ENCODE measurements around the gene GRIFIN.

Gene GRIFIN

DNA sequence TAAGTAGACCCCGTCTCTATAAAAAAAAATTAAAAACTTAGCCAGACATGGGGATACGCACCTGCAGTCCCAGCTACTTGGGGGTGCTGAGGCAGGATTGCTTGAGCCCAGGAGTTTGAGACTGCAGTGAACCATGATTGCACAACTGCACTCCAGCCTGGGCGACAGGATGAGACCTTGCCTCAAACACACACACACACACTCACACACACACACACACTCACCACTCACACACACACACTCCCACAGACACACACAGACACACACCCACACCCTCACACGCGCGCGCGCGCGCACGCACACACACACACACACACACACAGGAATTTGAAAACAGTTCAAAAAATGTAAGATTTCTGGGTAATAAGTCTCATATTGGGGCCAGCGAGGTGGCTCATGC is 8.7 kb upstream of the GRIFIN start:
- Histone ChIP-seq H3K27ac (no peak overlapping the region), H3K4me3 (no peak overlapping the region)

DNA sequence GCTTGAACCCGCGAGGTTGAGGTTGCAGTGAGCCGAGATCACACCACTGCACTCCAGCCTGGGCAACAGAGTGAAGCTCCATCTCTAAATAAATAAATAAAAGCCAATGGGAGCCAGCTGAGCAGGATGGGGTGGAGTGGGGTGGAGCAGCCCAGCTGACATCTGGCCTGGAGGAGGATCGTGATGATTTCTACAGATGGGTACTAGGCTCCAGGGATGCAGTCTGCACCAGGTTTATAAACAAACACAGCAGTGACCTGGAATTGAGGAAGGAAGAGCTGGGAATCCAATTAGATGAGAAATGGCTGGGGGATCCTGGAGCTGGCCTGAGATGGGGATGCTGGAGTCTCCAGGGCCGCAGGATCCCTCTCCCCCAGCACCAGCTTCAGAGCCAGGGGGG is 7.3 kb upstream of the GRIFIN start:
- no peak overlapping the region for H3K4me3 ChIP-seq
- H3K27ac ChIP-seq, result no peak overlapping the region

DNA sequence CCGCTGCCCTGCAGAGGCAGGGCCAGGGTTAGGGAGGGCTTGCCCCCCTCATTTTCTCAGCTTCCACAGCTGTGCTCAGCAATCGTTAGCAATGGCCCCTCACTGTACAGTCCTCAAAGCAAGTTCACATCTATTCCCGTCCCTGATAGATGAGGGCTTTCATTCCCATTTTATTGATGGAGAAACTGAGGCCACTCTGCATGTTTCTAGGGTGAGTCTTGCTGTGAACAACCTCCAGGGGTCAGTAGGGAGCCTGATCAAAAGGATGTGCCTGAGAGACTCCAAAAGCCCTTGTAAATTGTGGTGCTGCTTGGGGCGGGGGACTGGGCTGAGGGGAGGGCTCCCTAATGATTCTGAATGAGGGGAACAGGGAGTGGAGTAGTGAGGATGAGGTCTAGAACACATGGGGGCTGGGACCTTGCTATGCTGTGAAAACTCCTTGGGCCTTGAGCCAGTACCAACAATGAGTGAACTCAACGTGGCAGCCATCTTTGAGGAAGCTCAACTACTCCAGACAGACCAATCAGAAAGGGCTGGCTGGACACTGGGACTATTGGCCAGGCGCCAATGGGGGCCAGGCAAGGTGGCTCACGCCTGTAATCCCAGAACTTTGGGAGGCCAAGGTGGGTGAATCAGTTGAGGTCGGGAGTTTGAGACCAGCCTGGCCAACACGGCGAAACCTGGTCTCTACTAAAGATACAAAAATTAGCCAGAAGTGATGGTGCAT is 6.7 kb upstream of the GRIFIN start:
- Histone ChIP-seq H3K27ac (no peak overlapping the region), H3K4me3 (no peak overlapping the region)

DNA sequence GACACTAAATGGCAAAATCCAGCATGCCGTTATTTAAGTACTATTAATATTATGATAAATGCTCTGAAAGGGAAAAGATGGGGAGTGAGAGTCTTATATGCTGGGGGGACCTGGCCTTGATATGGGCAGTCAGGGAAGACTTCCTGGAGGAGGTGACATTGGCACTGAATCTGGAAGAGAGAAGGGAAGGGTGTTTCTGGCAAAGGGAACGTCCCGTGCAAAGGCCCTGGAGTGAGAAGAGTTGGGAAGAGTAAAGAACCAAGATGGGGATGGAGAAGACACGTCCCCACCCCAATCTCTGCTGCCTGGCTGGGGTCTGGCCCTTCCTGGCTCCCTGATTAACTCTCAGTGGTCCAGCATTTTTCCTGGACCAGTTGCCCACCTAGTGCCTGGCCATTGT is 5.0 kb upstream of the GRIFIN start:
- Histone ChIP-seq H3K4me3 (no peak overlapping the region), H3K27ac (no peak overlapping the region)

DNA sequence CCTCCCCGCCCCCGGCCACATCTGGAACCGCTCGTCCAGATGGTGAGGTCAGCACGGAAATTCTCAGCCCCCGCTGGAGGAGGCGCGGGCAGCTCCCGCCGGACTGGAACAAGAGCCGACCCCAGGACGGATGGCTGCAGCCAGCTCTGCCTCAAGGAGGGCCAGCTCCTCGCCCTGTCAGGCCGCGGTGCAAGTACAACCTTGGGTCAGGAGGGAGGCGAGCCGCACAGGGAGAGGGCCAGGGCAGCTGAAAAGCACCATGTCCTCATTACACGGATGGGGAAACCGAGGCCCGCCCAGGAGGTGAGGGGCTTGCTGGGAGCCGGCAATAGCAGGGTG is 3.8 kb upstream of the GRIFIN start:
- Histone ChIP-seq H3K4me3 (no peak overlapping the region), H3K27ac (no peak overlapping the region)

DNA sequence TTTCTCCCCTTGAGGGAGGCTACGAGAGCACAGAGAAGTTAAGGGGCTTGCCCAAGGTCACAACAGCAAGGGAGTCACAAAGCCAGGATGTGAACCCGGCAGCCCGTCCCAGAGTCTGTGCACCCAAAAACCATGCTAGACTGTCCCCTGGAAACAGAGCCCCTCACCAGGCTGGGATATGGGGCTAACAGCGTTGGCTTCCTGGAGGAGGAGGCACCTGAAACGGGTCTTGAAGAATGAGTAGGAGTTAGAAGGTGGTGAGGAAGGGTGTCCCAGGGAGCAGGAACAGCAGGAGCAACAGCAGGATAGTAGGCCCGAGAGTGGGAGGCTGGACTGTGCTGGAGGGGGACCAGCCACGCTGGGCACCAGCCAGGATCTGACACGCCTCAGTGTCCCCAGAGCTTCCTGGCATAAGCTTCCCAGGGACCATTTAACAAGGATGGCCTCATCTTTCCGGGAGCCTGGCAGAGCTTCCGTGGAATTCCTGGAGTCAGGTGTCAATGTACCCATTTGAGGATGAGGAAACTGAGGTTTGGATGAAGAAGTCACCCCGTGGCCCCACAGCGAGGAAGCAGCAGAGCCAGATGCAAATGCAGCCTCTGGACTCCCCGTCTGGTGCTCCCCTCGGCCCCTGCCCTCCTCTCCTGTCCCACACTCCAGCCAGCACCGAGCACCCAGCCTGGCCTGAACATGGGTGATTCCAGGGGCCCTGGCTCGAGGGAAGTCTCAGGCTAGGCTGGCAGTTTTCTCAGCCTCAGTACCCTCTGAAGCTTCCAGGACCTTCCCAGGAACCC is 3.3 kb upstream of the GRIFIN start:
- Histone ChIP-seq H3K4me3 (no peak overlapping the region), H3K27ac (peak overlapping the region in 1 of 21 experiments; percentile 17)

DNA sequence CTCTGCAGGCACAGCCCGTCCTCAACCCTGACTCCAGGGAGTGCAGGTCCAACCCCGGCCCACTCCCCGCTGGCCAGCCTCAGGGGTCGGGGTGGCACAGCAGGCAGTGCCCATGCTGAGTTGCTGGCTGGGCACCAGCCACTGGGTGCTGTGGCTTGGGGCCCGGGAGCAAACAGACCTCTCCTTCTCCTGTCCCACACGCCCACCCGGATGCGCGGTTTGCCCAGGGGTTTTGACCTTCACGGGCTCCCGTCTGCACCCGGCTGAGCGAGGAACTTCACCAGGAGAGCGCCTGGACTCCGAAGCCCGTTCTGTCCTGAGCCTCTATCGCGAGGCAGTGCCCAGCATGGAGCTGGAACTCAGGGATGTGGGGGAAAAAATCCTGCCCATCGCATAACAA is 2.6 kb upstream of the GRIFIN start:
- no peak overlapping the region for H3K4me3 ChIP-seq
- peak overlapping the region in 3 of 21 experiments; percentile 5 to 17 (median 10) for H3K27ac ChIP-seq

DNA sequence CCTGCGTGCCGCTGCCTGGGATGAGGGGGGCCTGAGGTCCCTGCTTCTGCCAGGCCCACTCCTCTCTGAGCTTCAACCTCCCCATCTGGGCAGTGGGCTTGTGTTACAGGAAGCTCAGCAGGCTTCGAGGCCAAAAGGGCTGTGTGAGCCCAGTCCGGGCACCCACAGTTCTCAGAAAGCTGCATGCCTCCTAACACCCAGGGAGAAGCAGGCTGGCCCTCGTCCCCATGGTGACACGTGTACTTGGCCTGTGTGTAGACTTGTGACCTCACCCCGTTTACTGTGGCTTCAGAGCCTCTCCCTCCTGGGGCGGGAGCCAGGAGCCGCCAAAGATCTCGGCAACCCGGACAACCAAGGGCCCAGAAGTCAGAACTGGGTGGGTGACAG is 2.2 kb upstream of the GRIFIN start:
- Histone ChIP-seq H3K4me3 (no peak overlapping the region), H3K27ac (peak overlapping the region in 6 of 21 experiments; percentile 3 to 17 (median 8))

DNA sequence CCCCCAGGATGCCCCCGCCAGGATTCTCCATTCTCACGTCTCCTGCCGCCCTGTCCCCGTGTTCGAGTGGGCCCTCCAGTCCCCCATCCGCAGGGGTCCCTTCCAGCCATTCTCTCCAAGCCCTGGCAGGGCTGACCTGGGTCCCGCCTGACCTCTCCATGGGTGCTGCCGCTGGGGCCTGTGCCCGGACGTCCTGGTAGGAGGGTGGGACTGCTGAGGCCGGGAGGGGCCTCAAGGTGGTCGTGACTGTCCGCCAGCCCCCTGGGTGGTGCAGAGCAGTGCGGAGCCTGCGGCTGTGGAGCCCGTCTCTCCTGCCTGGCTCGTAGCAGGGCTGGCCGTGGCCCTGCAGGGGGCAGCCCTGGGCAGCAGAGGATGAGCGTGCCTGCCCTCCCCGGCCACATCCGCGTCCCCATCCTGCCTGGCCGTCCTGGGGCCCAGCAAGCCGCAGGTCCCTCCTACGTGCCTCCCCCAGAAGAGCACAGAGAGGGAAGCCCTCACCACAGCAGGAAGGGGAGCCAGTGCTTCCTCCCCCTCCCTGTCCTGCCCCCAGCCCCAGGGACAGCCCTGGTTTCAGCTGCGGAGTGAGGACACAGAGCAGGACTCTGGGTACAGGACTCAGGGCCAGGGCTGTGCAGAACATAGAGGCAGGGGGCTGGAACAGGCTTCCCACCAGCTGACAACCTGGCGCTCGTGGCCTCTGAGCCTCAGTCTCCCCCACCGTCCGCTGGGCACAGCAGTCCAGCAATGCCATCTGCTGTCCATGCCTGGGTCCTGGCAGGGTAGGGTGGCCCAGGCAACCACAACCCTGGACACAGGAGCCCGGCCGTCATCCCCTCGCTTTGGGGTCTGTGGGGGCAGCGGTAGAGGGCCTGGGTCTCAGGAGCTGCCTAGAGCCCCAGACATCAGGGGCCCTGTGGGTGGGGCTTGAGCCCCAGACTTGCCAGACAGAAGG is 1.5 kb upstream of the GRIFIN start:
- peak overlapping the region in 4 of 21 experiments; percentile 3 to 11 (median 4) for H3K27ac ChIP-seq

DNA sequence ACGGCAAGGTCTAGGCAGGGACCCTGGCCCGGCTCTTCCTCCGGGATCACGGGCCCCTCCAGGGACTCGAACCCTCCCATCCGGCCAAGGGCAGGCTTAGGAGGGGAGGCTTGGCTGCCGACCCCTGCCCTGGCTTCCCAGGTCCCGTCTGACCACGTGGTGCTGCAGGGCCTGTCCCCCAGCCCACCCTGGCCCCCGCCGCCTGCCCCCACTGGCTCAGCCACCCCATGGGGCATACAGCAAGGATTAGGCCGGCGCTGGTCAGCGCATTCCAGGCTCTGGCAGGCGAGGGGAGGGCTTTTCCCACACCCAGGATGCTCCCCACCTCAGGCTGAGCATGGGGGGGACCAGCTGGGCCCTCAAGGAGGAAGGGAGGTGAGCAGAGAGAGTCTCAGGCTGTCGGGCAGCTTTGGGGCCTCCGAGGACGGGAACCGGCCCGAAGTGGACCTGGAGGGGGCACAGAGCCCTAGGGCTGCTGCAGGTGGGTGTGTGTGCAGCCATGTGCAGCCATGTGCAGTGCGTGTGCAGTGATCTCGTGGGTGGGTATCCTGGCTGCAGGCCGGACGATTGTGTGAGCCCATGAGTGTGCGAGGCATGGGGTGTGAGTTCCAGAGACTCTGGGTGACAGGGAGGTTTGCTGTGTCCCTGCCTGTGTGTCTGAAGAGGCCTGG is 713 bp upstream of the GRIFIN start:
- H3K4me3 ChIP-seq, result no peak overlapping the region

More for the DNA sequence above, 1.5 kb upstream of the GRIFIN start:
- H3K4me3 ChIP-seq, result no peak overlapping the region

DNA sequence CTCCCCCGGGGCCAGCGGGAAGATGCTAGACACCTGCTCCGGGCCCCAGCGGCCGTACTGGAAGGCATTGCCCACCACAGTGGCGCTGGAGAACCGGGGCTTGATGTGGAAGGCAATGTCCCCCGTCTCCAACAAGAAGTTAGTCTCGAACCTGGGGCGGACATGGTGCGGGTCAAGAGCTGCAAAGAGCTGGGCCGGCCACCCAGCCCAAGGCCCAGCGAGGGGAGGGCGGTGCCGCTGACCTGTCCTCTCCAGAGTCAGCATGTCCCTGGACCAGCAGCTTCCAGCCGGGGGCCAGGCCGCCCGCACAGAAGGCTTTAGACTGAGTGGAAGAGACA is 551 bp downstream of the GRIFIN start:
- Histone ChIP-seq H3K4me3 (no peak overlapping the region), H3K27ac (no peak overlapping the region)

More for the DNA sequence above, 713 bp upstream of the GRIFIN start:
- no peak overlapping the region for H3K27ac ChIP-seq

DNA sequence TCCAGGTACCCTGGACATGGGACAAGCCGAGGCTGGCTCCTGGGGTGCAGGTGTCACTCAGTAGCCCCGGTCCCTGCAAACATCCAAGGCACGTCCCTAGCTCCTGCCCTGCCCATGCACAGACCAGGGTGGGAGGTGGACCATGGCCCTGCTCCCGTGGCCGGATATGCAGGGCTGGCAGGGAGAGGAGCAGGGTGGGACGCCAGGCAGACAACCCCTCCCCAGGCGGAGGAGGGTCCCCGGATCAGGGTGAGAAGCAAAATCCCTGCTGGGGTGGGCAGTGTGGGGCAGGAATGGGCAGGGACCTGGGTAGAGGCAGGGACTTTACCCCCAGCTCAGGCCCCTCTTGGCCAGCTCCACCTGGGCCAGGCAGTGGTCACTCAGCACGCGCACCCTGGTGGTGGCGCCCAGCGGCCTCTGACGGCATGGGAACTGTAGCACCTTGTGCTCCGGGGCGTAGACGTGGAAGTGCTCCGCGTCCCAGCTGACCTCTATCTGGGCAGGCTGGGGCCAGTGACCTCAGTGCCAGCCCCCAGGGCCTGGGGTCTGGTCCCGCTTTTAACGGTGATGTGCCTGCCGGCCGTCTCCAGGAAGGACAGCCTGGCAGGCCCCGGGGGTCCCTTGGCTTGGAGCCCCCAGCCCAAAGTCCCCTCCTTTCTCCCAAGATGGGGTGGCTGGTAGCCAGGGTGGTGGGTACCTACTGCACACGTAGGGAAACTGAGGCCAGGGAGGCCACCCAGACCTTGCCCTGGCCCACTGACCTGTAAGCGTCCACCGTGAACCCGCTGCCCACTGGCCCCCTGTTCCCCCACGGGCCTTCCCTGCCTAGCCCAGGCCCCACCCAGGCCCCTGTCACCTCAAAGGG is 1.2 kb downstream of the GRIFIN start:
- H3K4me3 ChIP-seq, result no peak overlapping the region
- no peak overlapping the region for H3K27ac ChIP-seq

DNA sequence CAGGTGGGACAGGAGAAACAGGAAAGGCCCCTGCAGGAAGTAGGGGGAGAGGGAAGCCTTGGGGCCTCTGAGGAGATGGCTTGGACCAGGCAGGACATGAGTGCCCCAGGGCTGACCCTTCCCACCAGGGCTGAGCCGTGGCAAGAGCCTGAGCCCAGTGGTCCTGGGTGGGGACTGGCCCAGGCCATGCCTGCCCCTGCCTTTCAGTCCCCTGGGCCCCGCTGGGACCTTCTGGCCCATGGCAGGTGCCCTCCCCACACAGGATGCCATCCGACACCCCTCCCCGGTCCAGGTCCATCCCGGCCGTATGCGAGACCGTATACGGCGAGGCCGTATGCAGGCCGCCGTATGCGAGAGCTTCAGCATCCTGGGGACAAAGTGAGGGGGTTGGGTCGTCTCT is 2.0 kb downstream of the GRIFIN start:
- Histone ChIP-seq H3K27ac (no peak overlapping the region), H3K4me3 (no peak overlapping the region)

DNA sequence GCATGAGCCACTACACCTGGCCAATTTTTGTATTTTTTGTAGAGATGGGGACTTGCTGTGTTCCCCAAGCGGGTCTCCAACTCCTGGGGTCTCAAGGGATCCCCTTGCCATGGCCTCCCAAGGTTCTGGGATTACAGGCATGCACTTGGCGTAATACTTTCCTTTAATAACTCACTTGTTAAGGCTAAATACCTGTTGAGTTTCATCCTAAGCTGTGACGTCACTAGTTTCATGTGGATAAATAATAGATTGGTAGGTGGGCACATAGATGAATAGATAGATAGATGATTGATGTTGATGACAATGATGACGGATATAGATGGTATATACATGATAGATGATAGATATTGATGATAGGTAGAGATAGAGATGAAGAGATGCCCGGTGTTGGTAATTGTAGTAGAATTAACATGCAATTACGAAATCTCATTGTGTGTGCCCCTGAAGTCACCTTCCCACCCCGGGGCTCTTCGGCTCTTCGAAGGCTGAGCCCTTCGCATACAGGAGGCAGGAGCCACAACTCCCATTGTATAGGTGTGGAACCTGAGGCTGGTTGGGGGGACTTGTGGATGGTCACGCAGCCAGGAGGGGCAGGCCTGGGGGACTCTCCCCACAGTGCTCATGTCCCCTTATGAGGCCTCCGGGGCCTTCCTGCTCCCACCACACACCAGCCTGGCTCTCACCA is 2.6 kb downstream of the GRIFIN start:
- Histone ChIP-seq H3K4me3 (no peak overlapping the region), H3K27ac (no peak overlapping the region)

DNA sequence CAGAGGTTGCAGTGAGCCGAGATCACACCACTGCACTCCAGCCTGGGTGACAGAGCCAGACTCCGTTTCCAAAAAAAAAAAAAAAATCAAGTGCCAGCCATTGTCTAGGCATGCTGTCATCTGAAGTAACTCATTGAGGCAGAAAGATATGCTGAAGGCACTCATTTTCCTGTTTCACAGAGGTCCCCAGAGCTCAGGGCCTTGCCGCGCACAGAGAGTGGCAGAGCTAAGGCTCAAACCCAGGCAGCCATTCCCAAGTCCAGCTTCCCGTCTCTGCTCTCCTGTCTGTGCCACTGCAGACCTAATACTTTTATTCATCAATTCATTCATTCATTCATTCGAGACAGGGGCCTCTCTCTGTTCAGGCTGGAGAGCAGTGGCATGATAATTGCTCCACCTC is 3.5 kb downstream of the GRIFIN start:
- Histone ChIP-seq H3K4me3 (no peak overlapping the region), H3K27ac (no peak overlapping the region)

DNA sequence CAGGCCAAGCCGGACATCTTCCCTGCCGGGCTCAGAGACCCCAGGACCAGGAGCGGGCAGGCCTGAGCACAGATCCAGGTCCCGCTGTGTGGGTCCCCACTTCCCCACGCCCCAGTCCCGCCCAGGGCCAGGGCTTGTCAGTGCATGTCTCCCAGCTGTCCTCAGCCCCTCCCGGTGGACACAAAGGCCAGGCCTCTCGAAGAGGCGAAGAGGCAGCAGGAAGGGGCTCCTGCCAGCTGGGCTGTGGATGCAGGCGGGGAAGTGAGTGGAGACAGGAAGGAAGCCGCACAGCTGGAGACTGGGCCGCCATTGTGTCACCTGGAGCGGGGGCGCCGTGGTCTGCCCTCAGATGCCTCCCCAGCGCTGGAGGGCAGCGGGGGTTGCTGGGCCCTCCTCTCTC is 4.8 kb downstream of the GRIFIN start:
- no peak overlapping the region for H3K4me3 ChIP-seq
- H3K27ac ChIP-seq, result no peak overlapping the region

DNA sequence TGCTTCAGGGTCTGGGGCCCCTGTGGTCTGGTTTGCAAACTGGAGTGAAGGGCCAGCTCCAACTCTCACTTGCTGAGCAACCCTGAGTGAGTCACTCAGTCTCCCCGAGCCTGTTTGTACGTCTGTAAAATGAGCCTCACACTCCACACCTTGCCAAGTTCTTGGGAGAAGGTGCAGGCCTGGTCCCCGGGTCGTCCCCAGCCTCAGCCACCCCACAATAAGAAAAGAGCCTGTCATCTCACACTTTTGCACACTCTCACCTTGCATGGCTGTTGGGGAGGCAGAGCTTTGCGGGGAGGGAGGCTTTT is 5.2 kb downstream of the GRIFIN start:
- no peak overlapping the region for H3K4me3 ChIP-seq
- H3K27ac ChIP-seq, result no peak overlapping the region

DNA sequence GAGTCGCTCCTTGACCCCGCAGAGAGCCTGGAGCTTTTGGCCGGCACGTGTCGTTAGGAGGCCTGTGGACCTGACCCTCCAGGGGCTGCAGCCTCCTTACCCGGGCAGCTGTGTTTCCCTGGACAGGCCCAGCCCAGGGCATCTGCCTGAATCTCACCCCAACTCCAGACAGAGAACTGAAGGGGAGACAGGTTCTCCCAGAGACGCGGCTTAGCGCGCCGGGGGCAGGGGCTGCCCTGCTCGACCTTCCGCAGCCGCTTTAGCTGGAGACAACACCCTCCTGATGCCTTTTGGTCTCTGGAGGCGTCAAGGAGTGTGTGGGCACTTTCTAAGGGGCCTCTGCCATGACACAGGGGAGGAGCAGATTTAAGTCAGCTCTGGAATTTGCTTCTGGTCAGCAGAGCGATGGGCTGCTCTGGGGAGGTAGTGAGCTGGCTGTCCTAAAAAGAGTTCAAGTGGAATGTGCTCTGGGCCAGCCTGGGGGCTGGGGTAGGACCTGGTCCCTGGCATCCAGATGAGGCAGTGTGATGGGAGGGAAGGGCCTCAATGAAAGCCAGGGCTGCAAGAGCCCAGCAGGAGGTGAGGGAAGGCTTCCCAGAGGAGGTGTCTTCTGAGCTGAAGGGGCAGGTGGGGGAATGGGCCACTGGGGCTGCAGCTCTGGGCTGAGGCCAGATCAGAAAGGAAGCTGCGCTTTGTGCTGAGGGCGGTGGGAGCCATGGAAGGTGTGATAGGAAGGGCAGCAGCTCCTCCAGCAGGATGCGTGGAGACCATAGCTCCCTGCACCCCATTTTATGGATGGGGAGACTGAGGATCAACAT is 5.8 kb downstream of the GRIFIN start:
- H3K27ac ChIP-seq, result peak overlapping the region in 1 of 21 experiments; percentile 17
- no peak overlapping the region for H3K4me3 ChIP-seq

All from skin epidermis (tissue), 12 donors.